H1 (cell line): ENCODE measurements around the gene CDH15. TPM values are rescaled to one million over a fixed set of nuclear protein-coding genes. Genes with fewer than 3 reads are reported as not detected.

ENCODE experiments used
- ASH2L ChIP-seq: fragments of 200-600, 300-600 bp; sonication (generic); IDR thresholded peaks from one replicate; pipeline ENCODE4 v1.7.1; 2017; ENCODE audit warnings: low read length
- ATF2 ChIP-seq: IDR thresholded peaks from 2 replicates; pipeline ENCODE4 v1.6.1; 2012; ENCODE audit warnings: low read length, inconsistent platforms
- CBX5 ChIP-seq: fragments of 300-800, 300-1000 bp; sonication (generic); IDR thresholded peaks from 2 replicates; pipeline ENCODE4 v1.7.1; 2016; ENCODE audit warnings: antibody characterized with exemption, low read length, low read depth
- EGR1 ChIP-seq: IDR thresholded peaks from 2 replicates; pipeline ENCODE4 v1.6.1; 2011; ENCODE audit warnings: low read depth, low read length, borderline replicate concordance
- GABPA ChIP-seq: IDR thresholded peaks from 2 replicates; pipeline ENCODE4 v1.6.1; 2011; ENCODE audit warnings: mild to moderate bottlenecking, low read length, moderate library complexity, borderline replicate concordance; ENCODE audit not compliant: insufficient read depth
- POLR2A ChIP-seq, 2 experiments: IDR thresholded peaks; 1 replicate in 1 of 2; 2 replicates in 1 of 2; pipeline ENCODE4 v1.6.1; 2011; ENCODE audit warnings: low read depth in 2 of 2, low read length in 2 of 2, mild to moderate bottlenecking in 2 of 2; ENCODE audit errors: control extremely low read depth in 1 of 2
- SRF ChIP-seq: IDR thresholded peaks from 2 replicates; pipeline ENCODE4 v1.6.1; 2011; ENCODE audit warnings: mild to moderate bottlenecking, low read depth, low read length, moderate library complexity
- TAF7 ChIP-seq: optimal IDR thresholded peaks from 2 replicates; pipeline ENCODE3; 2011; ENCODE audit warnings: low read depth, mild to moderate bottlenecking, inconsistent platforms, low read length, moderate library complexity, borderline replicate concordance
- polyA plus RNA-seq, 7 experiments: library from polyadenylated mRNA; depleted of rRNA in 3 of 7; stranded (reverse) in 5 of 7; unstranded in 2 of 7; fragments of >200 nt in 5 of 7; fragments of 200-250 nt in 2 of 7; gene quantifications; 1 replicate in 5 of 7; 2 replicates in 1 of 7; 4 replicates in 1 of 7; pipeline versions ENCODE4 v1.2.1 to v1.2.3, GENCODE V29; 2011 to 2013; ENCODE audit warnings: missing spikeins in 2 of 7, mixed read lengths in 2 of 7
- total RNA-seq: library from RNA; stranded (reverse); fragmentation: NEBNext Ultra II Directional; extraction: Animal tissue kit (Norgen Biotek cat#: 25700); gene quantifications from 2 replicates; pipeline ENCODE4 v1.2.1, GENCODE V29; 2021

The CDH15 gene
- total and polyA plus RNA-seq, 2 of the 8 experiments (the other 6 are each of a cell fraction or from before 2014, with no cell fraction given): 0.50 to 0.82 TPM

GRCh38 chr16:89191033-89191900 is 19.7 kb downstream of the CDH15 start (continued):
- TF ChIP-seq ATF2: no peak
- TF ChIP-seq CBX5: no peak
- TF ChIP-seq SRF: no peak
- TF ChIP-seq POLR2A (IDR thresholded peaks at IDR 0.05; ENCODE audit: control extremely low read depth in 1 of 2, low read depth in 2 of 2, low read length in 2 of 2): no peak
- TF ChIP-seq EGR1: no peak
- no peak for TF ChIP-seq GABPA
- no peak for TF ChIP-seq TAF7
- TF ChIP-seq ASH2L: no peak
